DMS53 treated with DMSO at 0.1 percent for 48 hours (cell line): ENCODE measurements around the gene CST9.

ENCODE experiments used
- DNase-seq: peaks from one replicate; lab custom pipeline; 2025; ENCODE audit not compliant: unreplicated experiment; lab: John Stamatoyannopoulos, UW

CST9 gene

GRCh38 chr20:23554401-23554800 is 51.3 kb downstream of the CST9 start:
- no peak for DNase-seq
